Hematopoietic multipotent progenitor cell treated with erythropoietin and hydrocortisone succinate and interleukin-3 and kit ligand, for 6 days (in vitro differentiated cells): ENCODE results near the gene TDRD12.
"Not testable (repeated sequence)": the region's sequence is repeated elsewhere in the genome, so short reads cannot be mapped to it uniquely, and the experiment has no call there.

Experiments used
- DNase-seq: peaks from one replicate; pipeline ENCODE4 v3.0.0-alpha.2; 2015

Gene TDRD12

DNA sequence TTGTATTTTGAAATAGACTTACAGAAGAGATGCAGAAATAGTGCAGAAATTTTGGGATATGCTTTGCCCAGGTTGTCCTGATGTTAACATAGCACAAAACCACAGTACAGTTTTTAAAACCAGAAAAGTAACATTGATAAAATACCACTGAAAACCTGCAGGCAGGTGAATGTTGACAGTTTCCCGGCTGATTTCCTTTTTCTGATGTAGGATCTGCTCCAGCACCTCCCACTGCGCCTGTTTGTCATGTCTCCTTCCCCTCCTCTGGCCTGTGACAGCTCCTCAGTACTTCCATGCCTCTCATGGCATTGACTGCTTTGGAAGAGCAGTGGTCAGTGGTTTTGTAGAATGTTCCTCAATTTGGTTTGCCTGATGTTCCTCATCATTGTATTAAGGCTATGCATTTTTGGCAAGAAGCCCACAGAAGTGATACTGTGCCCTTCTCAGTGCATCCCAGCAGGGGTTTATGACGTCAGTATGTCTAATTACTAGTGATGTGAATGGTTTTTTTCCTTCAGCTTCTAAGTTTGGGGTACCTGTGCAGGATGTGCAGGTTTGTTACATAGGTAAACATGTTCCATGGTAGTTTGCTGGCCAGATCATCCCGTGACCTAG, 31.0 kb downstream of the TDRD12 start:
- DNase-seq: peak; percentile 58

DNA sequence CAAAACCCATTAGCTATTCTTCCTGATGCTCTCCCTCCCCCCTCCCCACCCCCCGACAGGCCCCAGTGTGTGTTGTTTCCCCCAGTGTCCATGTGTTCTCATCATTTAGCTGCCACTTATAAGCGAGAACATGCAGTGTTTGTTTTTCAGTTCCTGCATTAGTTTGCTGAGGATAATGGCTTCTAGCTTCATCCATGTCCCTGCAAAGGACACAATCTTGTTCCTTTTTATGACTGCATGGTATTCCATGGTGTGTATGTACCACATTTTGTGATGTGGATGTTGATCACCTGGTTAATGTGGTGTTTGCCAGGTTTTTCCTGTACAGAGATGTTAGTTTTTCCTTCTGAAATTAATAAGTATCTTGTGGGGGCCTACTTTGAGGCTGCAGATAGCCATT, 31.5 kb downstream of the TDRD12 start:
- no peak for DNase-seq

- DNase-seq: no peak
Observed at GRCh38 chr19:32757189-32757588, 37.6 kb downstream of the TDRD12 start.

GRCh38 chr19:32765365-32765764, 45.8 kb downstream of the TDRD12 start:
- DNase-seq: not testable (repeated sequence)

DNA sequence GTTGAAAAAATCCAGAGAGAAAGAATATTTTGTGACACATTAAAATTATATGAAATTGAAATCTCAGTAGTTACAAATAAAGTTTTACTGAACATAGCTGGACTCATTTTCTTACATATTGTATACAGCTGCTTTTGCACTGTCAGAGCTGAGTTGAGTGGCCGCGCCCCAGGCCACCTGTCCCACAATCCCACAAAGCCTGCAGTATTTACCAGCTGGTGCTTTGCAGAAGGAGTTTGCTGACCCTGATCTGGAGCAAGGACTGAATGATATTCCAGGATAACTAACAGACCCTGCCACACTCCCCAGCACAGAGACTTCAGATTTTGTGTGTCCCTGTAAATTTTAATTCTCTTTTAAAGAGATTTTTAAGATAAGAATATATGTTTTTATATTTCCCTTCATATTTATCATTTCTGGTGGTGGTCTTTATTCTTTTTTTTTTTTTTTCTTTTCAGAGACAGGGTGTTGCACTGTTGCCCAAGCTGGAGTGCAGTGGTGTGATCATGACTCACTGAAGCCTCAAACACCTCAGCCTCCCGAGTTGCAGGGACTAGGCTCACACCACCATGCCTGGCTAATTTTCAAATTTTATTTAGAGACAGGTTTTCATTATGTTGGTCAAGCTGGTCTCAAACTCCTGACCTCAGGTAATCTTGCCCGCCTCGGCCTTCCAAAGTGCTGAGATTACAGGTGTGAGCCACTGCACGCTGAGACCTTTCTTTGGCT, 48.5 kb downstream of the TDRD12 start:
- DNase-seq: no peak

GRCh38 chr19:32771596-32771995, 52.0 kb downstream of the TDRD12 start:
- DNase-seq: no peak

GRCh38 chr19:32773126-32773525, 53.6 kb downstream of the TDRD12 start:
- no peak for DNase-seq

DNA sequence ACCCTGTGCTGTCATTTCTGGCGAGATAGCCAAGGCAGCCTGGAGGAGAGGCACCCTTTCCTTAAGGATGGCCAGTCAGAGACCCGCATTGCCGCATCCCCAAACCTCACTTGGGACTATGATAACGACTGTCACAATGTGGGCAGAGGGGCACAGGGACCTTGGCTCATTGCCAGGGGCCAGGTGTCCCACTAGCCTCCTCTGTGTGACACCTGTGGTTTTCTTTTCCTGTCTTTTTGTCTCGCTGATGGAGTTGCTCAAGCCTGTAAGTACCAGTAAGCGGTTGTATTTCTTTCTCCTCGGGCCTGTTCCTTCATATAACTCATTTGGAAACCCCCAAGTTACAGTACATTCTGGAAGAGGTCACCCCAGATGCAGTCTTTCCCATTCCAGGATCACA, 59.5 kb downstream of the TDRD12 start:
- no peak for DNase-seq

DNA sequence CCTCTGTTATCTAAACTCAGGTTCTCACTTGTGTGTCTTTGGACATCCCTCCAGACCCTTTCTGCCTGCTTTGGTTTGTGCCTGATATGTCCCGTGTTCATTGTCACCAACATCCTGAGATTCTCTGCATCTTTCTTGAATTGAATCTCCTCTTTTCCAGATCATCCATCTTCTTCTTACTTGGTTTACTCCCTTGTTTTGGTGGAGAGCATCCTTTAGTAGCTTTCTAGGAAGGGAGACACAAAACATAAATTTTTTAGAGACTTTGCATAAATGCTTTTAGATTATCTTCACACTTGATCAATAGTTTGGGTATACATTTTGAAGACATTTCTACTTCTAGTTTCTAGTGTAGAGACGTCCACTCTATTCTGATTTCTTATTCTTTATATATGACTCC, 61.7 kb downstream of the TDRD12 start:
- DNase-seq: no peak

DNA sequence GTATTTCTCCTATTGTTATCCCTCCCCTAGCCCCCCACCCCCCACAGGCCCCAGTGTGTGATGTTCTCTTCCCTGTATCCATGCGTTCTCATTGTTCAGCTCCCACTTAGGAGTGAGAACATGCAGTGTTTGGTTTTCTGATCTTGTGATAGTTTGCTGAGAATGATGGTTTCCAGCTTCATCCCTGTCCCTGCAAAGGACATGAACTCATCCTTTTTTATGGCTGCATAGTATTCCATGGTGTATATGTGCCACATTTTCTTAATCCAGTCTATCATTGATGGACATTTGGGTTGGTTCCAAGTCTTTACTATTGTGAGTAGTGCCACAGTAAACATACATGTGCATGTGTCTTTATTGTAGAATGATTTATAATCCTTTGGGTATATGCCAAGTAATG, 62.5 kb downstream of the TDRD12 start:
- not testable (repeated sequence) for DNase-seq

- not testable (repeated sequence) for DNase-seq
Observed at GRCh38 chr19:32787161-32787813, 67.7 kb downstream of the TDRD12 start.

- DNase-seq: not testable (repeated sequence)
Observed at GRCh38 chr19:32787895-32788294, 68.3 kb downstream of the TDRD12 start.

- DNase-seq: no peak
Observed at GRCh38 chr19:32789429-32789828, 69.9 kb downstream of the TDRD12 start.

- no peak for DNase-seq
Observed at GRCh38 chr19:32798201-32798600, 78.6 kb downstream of the TDRD12 start.

GRCh38 chr19:32800191-32800590, 80.6 kb downstream of the TDRD12 start:
- no peak for DNase-seq

DNA sequence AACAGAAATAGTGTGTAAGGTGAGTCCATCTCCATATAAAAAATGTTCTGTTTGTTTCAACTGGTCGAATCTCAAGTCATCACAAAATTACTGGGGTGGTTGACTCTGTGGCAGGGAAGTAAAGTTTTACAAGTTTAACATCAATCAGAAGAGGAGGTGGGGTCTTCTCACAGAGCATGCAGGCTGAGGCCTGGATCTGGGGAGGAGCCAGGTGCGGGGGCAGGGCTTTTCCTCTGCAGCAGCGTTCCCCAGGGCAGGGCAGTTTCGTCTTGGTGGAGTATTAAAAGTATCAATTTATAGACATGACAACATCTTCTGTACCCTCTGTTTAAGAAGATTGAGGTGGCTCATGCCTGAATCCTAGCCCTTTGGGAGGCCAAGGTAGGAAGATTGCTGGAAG, 81.2 kb downstream of the TDRD12 start:
- no peak for DNase-seq

- DNase-seq: no peak
Observed at GRCh38 chr19:32802840-32803239, 83.3 kb downstream of the TDRD12 start.

DNA sequence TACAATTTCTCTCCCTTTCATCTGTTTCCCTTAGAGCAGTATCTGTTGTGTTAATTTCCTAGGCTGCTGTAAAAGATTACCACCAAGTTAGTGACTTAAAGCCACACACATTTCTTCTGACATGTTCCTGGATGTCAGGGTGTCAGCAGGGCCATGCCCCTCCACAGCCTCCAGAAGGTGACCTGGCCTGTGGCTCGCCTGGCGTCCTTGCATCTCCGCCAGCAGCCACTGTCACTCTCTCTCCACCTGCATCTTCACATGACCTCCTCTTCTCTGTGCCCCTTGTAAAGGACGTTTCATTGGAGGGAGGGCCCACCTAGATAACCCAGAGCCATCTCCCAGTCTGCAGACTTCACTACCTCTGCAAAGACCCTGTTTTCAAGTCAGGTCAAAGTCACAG, 88.7 kb downstream of the TDRD12 start:
- DNase-seq: no peak

DNA sequence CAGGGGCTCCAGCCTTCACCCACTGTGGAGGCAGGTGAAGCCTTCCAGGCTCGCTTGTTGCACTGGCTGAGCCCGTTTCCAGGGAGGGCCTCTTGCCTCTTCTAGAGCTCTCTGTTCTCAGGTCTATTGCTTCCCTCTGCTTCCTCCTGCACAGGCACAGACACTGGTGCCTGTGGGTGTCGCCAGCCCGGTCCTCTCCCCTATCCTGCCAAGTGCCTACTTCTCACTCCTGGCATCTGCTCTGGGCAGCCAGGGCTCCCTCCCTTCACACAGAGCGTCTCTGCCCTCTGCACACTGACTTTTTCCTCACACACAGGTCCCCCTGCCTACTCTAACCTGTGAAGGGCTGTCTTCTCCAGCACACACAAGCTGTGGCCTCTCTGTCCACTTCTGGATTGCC, 89.7 kb downstream of the TDRD12 start:
- DNase-seq: no peak

- DNase-seq: no peak
Observed at GRCh38 chr19:32809754-32810153, 90.2 kb downstream of the TDRD12 start.

- no peak for DNase-seq
Observed at GRCh38 chr19:32810452-32810851, 90.9 kb downstream of the TDRD12 start.

DNA sequence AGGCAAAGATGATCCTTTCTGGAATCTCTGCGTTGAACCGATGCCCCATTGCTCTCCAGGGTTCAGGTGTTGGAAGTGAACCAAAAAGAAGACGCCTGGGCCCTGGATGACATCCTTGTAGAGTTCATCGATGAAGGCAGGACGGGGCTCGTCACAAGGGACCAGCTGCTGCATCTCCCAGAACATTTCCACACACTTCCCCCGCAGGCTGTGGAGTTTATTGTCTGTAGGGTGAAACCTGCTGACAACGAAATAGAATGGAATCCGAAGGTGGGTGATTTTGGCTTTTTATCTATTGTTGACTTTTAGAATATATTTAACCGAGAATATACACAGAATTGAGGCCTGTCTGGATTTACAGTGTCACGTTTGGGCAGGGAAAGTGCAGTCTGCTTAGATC, 91.6 kb downstream of the TDRD12 start:
- DNase-seq: no peak

- no peak for DNase-seq
Observed at GRCh38 chr19:32812036-32812435, 92.5 kb downstream of the TDRD12 start.

- DNase-seq: no peak
Observed at GRCh38 chr19:32812571-32812970, 93.0 kb downstream of the TDRD12 start.
